ENCODE data around the gene DGKD.

DGKD gene

DNA sequence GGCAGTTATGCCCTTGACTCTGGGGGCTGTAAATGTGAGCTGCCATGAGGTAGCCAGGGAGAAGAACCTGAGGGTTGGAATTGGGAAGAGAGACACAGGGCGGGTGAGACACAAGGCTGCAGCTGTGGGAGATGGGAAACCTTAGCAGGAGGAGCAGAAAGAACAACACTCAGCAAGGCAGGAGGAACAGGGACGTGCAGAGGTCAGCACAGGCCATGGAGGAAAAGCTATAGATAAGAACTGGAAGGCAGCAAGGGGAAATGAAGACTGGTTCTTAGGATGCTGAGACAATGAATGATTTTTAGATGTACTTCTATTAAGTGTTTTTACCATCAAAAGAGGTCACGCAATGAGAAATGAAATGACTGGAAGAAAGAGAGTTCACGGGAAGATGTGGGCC lies 132.1 kb downstream of the DGKD start:
- TF ChIP-seq, protein P1, sequence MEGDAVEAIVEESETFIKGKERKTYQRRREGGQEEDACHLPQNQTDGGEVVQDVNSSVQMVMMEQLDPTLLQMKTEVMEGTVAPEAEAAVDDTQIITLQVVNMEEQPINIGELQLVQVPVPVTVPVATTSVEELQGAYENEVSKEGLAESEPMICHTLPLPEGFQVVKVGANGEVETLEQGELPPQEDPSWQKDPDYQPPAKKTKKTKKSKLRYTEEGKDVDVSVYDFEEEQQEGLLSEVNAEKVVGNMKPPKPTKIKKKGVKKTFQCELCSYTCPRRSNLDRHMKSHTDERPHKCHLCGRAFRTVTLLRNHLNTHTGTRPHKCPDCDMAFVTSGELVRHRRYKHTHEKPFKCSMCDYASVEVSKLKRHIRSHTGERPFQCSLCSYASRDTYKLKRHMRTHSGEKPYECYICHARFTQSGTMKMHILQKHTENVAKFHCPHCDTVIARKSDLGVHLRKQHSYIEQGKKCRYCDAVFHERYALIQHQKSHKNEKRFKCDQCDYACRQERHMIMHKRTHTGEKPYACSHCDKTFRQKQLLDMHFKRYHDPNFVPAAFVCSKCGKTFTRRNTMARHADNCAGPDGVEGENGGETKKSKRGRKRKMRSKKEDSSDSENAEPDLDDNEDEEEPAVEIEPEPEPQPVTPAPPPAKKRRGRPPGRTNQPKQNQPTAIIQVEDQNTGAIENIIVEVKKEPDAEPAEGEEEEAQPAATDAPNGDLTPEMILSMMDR (IDR thresholded peaks at IDR 0.05; ENCODE audit: insufficient read depth, low read length) = no peak
- TF ChIP-seq GABPA (IDR thresholded peaks at IDR 0.05; ENCODE audit: low read depth) (no peak), POLR2AphosphoS5 (IDR thresholded peaks at IDR 0.05; ENCODE audit: low read depth) (no peak), SPI1 (IDR thresholded peaks at IDR 0.05; ENCODE audit: borderline replicate concordance, low read depth) (no peak)
- TF ChIP-seq, protein P2, sequence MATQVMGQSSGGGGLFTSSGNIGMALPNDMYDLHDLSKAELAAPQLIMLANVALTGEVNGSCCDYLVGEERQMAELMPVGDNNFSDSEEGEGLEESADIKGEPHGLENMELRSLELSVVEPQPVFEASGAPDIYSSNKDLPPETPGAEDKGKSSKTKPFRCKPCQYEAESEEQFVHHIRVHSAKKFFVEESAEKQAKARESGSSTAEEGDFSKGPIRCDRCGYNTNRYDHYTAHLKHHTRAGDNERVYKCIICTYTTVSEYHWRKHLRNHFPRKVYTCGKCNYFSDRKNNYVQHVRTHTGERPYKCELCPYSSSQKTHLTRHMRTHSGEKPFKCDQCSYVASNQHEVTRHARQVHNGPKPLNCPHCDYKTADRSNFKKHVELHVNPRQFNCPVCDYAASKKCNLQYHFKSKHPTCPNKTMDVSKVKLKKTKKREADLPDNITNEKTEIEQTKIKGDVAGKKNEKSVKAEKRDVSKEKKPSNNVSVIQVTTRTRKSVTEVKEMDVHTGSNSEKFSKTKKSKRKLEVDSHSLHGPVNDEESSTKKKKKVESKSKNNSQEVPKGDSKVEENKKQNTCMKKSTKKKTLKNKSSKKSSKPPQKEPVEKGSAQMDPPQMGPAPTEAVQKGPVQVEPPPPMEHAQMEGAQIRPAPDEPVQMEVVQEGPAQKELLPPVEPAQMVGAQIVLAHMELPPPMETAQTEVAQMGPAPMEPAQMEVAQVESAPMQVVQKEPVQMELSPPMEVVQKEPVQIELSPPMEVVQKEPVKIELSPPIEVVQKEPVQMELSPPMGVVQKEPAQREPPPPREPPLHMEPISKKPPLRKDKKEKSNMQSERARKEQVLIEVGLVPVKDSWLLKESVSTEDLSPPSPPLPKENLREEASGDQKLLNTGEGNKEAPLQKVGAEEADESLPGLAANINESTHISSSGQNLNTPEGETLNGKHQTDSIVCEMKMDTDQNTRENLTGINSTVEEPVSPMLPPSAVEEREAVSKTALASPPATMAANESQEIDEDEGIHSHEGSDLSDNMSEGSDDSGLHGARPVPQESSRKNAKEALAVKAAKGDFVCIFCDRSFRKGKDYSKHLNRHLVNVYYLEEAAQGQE (IDR thresholded peaks at IDR 0.05; ENCODE audit: insufficient replicate concordance, low read depth) = no peak
- H3K4me3 ChIP-seq (replicated peaks; ENCODE audit: insufficient read depth, low read length) = no peak overlapping the region
- H3K27me3 ChIP-seq (ENCODE audit: insufficient read depth, poor library complexity, severe bottlenecking) = no peaks in the 10 kb centered on the region
- DNase-seq (ENCODE audit: low read depth in 1 of 2, low spot score in 1 of 2) = no peak
- H3K27ac ChIP-seq (replicated peaks) = no peak overlapping the region

DNA sequence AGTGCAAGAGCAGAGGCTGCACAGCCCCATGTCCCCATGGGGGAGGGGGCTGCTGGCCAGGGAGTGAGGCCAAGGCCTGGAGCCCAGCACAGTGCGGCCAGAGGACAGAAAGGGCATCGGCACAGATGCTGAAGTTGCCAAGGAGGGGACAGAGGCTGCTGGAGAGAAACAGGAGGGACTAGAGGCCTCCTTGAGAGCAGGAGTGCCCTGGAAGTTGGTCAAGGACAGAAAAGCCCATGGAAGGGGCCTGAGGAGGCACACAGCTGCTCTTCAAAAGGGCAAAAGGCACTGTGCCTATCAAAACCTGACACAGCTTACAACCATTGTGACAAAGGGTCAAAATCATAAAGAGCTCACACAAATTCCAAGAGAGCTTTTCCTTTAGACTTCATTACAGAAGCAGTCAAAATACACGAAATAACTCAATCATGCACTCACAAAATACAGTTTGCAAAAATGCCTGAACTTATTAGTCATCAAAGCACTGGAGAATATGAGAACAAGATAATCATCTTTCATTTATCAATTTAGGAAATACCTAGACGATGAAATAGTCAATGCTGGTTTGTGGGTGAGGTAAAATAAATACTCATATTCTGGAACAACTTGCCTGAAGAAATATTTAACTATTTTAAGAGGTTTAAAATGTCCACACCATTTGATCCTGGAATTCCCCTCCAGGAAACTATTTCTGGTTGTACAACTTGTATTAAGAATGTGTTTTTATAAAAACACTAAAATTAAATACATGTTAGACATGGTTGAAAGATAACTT lies 132.7 kb downstream of the DGKD start:
- Histone ChIP-seq H3K27ac (replicated peaks) (no peak overlapping the region), H3K27me3 (ENCODE audit: insufficient read depth, poor library complexity, severe bottlenecking) (no peaks in the 10 kb centered on the region), H3K4me3 (replicated peaks; ENCODE audit: insufficient read depth, low read length) (no peak overlapping the region)
- TF ChIP-seq SPI1 (IDR thresholded peaks at IDR 0.05; ENCODE audit: borderline replicate concordance, low read depth) (no peak), POLR2AphosphoS5 (IDR thresholded peaks at IDR 0.05; ENCODE audit: low read depth) (no peak), GABPA (IDR thresholded peaks at IDR 0.05; ENCODE audit: low read depth) (no peak)
- TF ChIP-seq, protein P2 (IDR thresholded peaks at IDR 0.05; ENCODE audit: insufficient replicate concordance, low read depth) = no peak
- TF ChIP-seq, protein P1 (IDR thresholded peaks at IDR 0.05; ENCODE audit: insufficient read depth, low read length) = no peak
- DNase-seq (ENCODE audit: low read depth in 1 of 2, low spot score in 1 of 2) = no peak

DNA sequence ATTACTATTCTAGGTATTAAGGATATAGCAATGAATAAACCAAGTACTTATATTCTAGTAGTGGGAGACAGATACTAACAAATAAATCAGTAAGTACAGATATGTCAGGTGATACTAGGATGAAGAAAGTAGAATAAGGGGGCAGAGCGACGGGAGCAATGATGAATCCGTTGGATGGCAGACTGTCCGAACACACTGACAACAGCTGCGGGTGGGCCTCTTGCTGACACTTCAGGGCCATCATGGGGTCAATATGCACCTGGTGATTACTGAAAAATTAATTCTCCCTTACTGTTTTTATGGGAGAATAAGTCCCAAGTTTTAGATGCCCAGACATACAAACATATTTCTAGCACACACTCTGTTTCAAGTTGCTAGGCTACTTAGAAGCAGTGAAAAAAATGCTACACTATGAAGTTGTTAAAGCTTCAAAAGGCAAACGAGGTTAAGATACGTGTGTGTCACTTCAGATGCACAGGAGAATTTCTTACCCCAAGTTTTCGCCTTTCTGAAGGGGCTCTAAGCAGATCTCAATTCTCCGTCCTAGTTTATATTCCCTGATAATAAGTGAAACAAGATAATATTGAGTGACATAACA lies 133.6 kb downstream of the DGKD start:
- no peak for DNase-seq (ENCODE audit: low read depth in 1 of 2, low spot score in 1 of 2)
- no peaks in the 10 kb centered on the region for H3K27me3 ChIP-seq (ENCODE audit: insufficient read depth, poor library complexity, severe bottlenecking)
- no peak overlapping the region for H3K4me3 ChIP-seq (replicated peaks; ENCODE audit: insufficient read depth, low read length)
- no peak for TF ChIP-seq SPI1 (IDR thresholded peaks at IDR 0.05; ENCODE audit: borderline replicate concordance, low read depth)
- no peak for TF ChIP-seq POLR2AphosphoS5 (IDR thresholded peaks at IDR 0.05; ENCODE audit: low read depth)
- TF ChIP-seq, protein P2 (IDR thresholded peaks at IDR 0.05; ENCODE audit: insufficient replicate concordance, low read depth) = no peak
- TF ChIP-seq, protein P1 (IDR thresholded peaks at IDR 0.05; ENCODE audit: insufficient read depth, low read length) = no peak
- TF ChIP-seq GABPA (IDR thresholded peaks at IDR 0.05; ENCODE audit: low read depth) = no peak
- H3K27ac ChIP-seq (replicated peaks) = no peak overlapping the region
